Right lobe of liver (tissue), 4 donors: ENCODE results near the gene DES.

Experiments
- CTCF ChIP-seq, 4 donors: fragments of 200-600 bp in 3 of 4; fragments of 450-650 bp in 1 of 4; IDR thresholded peaks; one replicate each; pipeline versions ENCODE4 v1.5.1 to v1.8.0; 2016 to 2022; ENCODE audit warnings: antibody characterized with exemption in 4 of 4, mild to moderate bottlenecking in 2 of 4
- POLR2A ChIP-seq: fragments of 450-650 bp; IDR thresholded peaks from one replicate; pipeline ENCODE4 v1.6.1; 2017; ENCODE audit warnings: antibody characterized with exemption, mild to moderate bottlenecking
- donor health status: DM: no; HTN: no; CAD: no.
- donor health status: DM: no; HTN: no; CAD: no.
- donor health status: DM: no; HTN: yes; CAD: no.

- TF ChIP-seq POLR2A (no peak), CTCF (IDR thresholded peaks at IDR 0.05) (no peak)
Observed at GRCh38 chr2:219419331-219420197, 1.4 kb downstream of the DES start.
